NB4 (cell line): Measurements from ENCODE around the gene NEK11.

Experiments used
- DNase-seq: peaks from one replicate; pipeline ENCODE4 v3.0.0; 2010; ENCODE audit warnings: low read depth
- H3K4me3 ChIP-seq: one replicate; pipeline ENCODE4 v1.5.1; 2011; ENCODE audit warnings: mild to moderate bottlenecking, low read depth, low read length, moderate library complexity
- MYC ChIP-seq: IDR thresholded peaks from 2 replicates; pipeline ENCODE4 v1.6.1; 2011; ENCODE audit warnings: low read depth, low read length
- POLR2A ChIP-seq: IDR thresholded peaks from 2 replicates; pipeline ENCODE4 v1.6.1; 2011; ENCODE audit warnings: mild to moderate bottlenecking; ENCODE audit not compliant: insufficient read length; ENCODE audit errors: extremely low read depth
- TF ChIP-seq, protein P1 (sequence below): IDR thresholded peaks from 2 replicates; pipeline ENCODE4 v1.6.1; 2011; ENCODE audit warnings: low read depth, low read length
- TF ChIP-seq, protein P2 (sequence below): IDR thresholded peaks from one replicate; pipeline ENCODE4 v1.5.1; 2012; ENCODE audit warnings: low read depth, low read length

NEK11 gene

DNA sequence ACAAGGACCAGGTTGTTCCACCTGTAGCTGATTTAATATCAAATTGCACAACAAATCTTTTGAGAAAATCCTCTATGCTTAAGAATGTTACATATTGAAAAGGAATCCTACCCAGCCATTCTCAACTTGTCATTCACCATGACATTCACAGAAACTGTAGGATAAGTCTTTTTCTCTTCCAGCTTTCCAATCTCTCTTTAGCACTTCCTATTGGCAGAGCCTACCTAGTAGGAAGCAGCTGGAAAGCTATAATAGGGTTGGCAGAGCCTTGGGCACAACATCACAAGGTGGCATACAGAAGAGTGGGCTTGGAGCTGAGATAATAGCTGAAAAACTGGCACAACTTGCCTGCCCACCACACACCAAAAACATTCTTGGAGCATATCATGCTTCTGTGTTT lies 287.6 kb downstream of the NEK11 start:
- no peak overlapping the region for H3K4me3 ChIP-seq
- TF ChIP-seq MYC: no peak
- TF ChIP-seq, protein P1, sequence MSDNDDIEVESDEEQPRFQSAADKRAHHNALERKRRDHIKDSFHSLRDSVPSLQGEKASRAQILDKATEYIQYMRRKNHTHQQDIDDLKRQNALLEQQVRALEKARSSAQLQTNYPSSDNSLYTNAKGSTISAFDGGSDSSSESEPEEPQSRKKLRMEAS: no peak
- no peak for TF ChIP-seq POLR2A
- TF ChIP-seq, protein P2, sequence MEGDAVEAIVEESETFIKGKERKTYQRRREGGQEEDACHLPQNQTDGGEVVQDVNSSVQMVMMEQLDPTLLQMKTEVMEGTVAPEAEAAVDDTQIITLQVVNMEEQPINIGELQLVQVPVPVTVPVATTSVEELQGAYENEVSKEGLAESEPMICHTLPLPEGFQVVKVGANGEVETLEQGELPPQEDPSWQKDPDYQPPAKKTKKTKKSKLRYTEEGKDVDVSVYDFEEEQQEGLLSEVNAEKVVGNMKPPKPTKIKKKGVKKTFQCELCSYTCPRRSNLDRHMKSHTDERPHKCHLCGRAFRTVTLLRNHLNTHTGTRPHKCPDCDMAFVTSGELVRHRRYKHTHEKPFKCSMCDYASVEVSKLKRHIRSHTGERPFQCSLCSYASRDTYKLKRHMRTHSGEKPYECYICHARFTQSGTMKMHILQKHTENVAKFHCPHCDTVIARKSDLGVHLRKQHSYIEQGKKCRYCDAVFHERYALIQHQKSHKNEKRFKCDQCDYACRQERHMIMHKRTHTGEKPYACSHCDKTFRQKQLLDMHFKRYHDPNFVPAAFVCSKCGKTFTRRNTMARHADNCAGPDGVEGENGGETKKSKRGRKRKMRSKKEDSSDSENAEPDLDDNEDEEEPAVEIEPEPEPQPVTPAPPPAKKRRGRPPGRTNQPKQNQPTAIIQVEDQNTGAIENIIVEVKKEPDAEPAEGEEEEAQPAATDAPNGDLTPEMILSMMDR: no peak
- no peak for DNase-seq

DNA sequence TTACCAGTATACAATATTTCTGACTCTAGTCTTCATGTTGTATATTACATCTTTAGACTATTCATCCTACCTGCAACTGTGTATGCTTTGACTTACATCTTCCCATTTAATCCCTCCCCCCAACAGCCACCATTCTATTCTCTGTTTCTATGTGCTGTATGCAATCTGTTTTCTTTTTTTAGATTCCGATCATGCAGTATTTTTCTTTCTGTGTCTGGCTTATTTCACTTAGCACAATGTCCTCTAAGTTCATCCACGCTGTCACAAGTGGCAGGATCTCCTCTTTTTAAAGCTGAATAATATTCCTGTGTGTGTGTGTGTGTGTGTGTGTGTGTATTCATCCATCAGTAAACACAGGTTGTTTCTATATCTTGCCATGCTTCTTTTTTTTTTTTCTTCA lies 288.5 kb downstream of the NEK11 start:
- no peak for TF ChIP-seq MYC
- TF ChIP-seq, protein P1: no peak
- TF ChIP-seq, protein P2: no peak
- TF ChIP-seq POLR2A: no peak
- no peak overlapping the region for H3K4me3 ChIP-seq
- no peak for DNase-seq

DNA sequence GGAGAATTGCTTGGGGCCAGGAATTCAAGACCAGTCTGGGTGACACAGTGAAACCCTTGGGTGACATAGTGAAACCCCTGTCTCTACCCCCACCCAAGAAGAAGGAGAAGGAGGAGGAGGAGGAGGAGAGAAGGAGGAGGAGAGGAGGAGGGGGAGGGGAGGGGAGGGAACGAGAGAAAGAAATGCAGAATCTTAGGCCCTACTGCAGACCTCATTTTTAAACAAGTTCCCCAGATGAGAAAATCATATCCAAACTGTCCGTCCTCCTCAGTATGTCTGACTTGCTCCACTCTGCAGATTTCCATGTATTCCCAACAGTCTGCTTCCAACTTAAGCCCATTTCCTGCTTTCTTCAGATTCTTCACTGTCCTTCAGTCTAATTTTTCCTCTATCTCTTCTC lies 291.0 kb downstream of the NEK11 start:
- H3K4me3 ChIP-seq: no peak overlapping the region
- no peak for DNase-seq
- TF ChIP-seq, protein P2: no peak
- TF ChIP-seq POLR2A: no peak
- no peak for TF ChIP-seq MYC
- TF ChIP-seq, protein P1: no peak

DNA sequence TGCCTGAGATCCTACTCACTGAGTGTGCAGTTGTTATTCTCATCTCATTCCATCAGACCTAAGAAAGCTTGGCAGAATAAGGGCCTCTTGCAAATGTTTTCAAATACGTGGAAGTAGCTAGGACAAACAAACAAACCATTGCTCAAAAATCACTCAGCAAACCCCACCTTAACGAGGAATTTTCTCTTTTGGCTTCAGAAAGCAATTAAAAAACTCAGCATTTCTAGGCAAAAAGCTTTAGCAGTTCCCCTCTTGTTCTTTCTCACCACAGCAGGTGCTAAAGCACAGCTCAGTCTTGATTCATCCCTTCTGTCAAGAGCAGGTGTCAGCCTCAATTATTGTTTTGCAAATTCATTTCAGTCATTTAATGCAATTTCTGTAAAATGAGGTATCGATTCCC lies 296.3 kb downstream of the NEK11 start:
- H3K4me3 ChIP-seq: no peak overlapping the region
- no peak for DNase-seq
- TF ChIP-seq MYC (no peak), POLR2A (no peak)
- TF ChIP-seq, protein P1: no peak
- TF ChIP-seq, protein P2: no peak

DNA sequence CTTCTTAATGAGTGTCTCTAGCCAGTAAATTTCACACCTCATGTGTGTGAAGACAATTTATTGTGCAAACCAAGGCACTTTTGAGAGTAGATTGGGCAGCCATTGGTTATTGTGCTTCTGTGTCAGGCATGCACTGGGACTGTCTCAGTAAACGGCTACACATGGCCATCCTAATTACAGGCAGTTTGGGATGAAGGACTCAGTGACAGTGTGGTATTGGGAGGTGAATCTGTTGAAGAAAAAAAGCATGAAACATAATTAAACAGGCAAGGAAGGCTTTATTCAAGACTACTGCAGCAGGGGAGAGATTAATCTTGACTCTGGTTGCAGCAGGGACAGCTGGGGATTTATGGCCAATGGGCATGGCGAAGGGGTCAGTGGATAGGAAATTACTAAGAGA lies 297.1 kb downstream of the NEK11 start:
- TF ChIP-seq, protein P2: no peak
- TF ChIP-seq MYC: no peak
- TF ChIP-seq POLR2A: no peak
- TF ChIP-seq, protein P1: no peak
- no peak overlapping the region for H3K4me3 ChIP-seq
- DNase-seq: no peak

DNA sequence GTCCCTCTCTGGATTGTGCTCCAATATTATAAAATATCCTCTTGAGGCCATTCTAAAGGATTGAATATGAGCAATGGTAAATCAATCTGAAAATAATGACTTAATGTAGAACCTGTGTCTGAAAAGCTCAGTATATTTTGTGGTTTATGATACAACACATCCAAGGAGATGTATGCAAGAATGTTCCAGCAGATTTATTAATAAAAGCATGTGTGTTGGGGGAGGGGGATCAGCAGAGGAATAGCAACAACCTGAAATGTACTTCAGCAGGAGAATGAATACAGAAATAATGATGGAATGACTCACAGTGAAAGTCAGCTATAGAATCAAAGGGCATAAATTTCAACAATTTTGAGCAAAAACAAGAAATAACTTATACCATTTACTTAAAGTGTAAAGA lies 298.2 kb downstream of the NEK11 start:
- DNase-seq: no peak
- TF ChIP-seq, protein P1: no peak
- TF ChIP-seq, protein P2: no peak
- TF ChIP-seq POLR2A: no peak
- TF ChIP-seq MYC: no peak
- no peak overlapping the region for H3K4me3 ChIP-seq
